ENCODE measurements around the gene NID1.

Gene NID1

GRCh38 chr1:235937123-235937522 lies 127.8 kb downstream of the NID1 start:
- no peak for TF ChIP-seq CTCF (IDR thresholded peaks at IDR 0.05; ENCODE audit: control insufficient read depth, extremely low read depth, insufficient read depth)
- no peak for DNase-seq (ENCODE audit: low read depth)
- no peak overlapping the region for H3K4me3 ChIP-seq (ENCODE audit: low read depth, low read length)

GRCh38 chr1:235935235-235936225 lies 129.4 kb downstream of the NID1 start:
- DNase-seq (ENCODE audit: low read depth): no peak
- no peak for TF ChIP-seq CTCF (IDR thresholded peaks at IDR 0.05; ENCODE audit: control insufficient read depth, extremely low read depth, insufficient read depth)
- H3K4me3 ChIP-seq (ENCODE audit: low read depth, low read length): no peak overlapping the region

GRCh38 chr1:235933766-235934116 lies 131.1 kb downstream of the NID1 start:
- DNase-seq (ENCODE audit: low read depth): no peak
- H3K4me3 ChIP-seq (ENCODE audit: low read depth, low read length): no peak overlapping the region
- TF ChIP-seq CTCF (IDR thresholded peaks at IDR 0.05; ENCODE audit: control insufficient read depth, extremely low read depth, insufficient read depth): no peak

DNA sequence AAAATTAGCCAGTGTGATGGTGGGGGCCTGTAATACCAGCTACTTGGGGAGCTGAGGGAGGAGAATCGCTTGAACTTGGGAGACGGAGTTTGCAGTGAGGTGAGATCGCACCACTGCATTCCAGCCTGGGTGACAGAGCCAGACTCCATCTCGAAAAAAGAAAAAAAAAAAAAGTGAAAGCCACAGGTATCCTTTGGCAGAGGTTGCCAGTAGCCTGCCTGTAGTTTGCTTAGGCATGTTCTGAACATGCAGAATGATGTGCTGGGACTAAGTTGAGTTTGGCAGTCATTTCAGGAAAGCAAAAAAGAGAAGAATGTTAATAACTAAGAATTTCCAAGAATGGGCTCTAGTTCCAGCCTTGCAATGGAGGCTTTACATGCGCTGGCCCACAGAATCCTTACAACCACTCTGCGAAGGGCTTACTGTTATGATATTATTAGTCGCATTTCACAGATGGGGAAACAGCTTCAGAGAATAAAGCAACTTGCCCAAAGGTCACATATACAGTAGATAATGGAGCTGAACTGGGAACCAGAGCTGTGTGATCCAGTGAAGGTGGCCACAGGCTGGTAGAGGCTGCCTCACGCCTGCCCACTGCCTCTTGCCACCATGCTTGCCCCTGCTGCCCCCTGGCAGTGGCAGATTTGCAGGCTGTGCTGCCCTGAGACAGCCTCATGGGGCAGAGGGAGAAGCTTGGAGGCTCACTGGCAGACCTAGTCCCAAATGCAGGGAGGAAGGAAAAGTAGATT lies 131.7 kb downstream of the NID1 start:
- TF ChIP-seq CTCF (IDR thresholded peaks at IDR 0.05; ENCODE audit: control insufficient read depth, extremely low read depth, insufficient read depth): no peak
- no peak overlapping the region for H3K4me3 ChIP-seq (ENCODE audit: low read depth, low read length)
- DNase-seq (ENCODE audit: low read depth): no peak

DNA sequence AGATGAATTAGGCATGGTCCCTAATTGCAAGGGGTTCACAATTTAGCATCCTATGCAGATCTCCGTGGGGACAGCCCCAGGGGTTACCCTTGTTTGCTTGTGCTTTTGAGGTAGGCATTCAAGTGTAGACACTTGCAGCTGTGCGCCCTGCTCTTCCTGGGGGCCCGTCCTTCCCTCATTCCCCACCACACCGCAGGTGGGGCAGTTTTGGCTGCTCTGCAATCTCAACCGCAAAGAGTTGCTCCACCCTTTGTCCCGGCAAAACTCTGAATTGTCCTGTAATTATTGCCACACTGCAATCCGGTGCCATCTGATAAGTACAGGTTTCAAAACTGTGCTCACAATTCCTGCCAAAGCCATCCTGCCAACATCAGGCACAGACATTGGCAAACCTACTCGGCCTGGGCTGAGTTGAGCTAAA lies 132.8 kb downstream of the NID1 start:
- H3K4me3 ChIP-seq (ENCODE audit: low read depth, low read length): no peak overlapping the region
- DNase-seq (ENCODE audit: low read depth): no peak
- no peak for TF ChIP-seq CTCF (IDR thresholded peaks at IDR 0.05; ENCODE audit: control insufficient read depth, extremely low read depth, insufficient read depth)

DNA sequence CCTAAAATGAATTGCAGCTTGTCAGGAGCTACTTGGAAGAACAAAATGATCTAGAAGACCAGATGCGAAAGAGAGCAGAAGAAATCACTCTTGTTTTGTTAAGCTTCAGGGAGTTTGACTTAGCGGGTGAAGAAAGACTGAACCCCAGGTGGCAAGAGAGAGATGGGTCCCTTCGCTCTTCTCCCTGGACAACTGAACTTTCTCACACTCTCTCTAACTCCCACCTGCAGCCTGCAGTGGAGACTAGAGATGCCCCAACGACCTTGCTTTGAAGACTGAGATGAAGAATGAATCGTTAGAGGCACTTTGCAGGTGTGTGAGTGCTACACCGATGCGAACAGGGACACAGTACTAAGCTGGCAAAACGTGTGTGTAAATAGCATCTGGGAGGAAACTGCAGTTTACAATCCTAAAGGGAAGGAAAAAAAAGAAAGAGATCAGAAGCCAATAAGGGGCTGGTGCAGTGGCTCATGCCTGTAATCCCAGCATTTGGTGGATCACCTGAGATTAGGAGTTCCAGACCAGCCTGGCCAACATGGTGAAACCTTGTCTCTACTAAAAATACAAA lies 133.6 kb downstream of the NID1 start:
- no peak overlapping the region for H3K4me3 ChIP-seq (ENCODE audit: low read depth, low read length)
- no peak for TF ChIP-seq CTCF (IDR thresholded peaks at IDR 0.05; ENCODE audit: control insufficient read depth, extremely low read depth, insufficient read depth)
- DNase-seq (ENCODE audit: low read depth): no peak

Measured in LNCaP clone FGC (cell line).